ENCODE results near the gene SLC16A6. TPM values are rescaled to one million over a fixed set of nuclear protein-coding genes. Genes with fewer than 3 reads are reported as not detected.
"Not testable (repeated sequence)": the region's sequence is repeated elsewhere in the genome, so short reads cannot be mapped to it uniquely, and the experiment has no call there.

SLC16A6 gene
- total RNA-seq, 1 experiment from 2014 or later, result 0.70 TPM

GRCh38 chr17:68314916-68315535, 24.1 kb upstream of the SLC16A6 start:
- H3F3A ChIP-seq (ENCODE audit: insufficient read depth, low read depth), result peaks cover 78% of the 10 kb centered on the region
- H3K27ac ChIP-seq, result peak overlapping the region; percentile 94
- no peaks in the 10 kb centered on the region for H4K20me1 ChIP-seq (ENCODE audit: insufficient read depth)
- no peaks in the 10 kb centered on the region for H3K9me2 ChIP-seq (ENCODE audit: insufficient read depth)
- H3K36me3 ChIP-seq (ENCODE audit: low read depth), result no peaks in the 10 kb centered on the region
- no peaks in the 10 kb centered on the region for H3K79me2 ChIP-seq (ENCODE audit: low read depth)
- BruUV-seq (replicated peaks), result no TSS peak
- H2AFZ ChIP-seq, result no peak overlapping the region
- H3K4me3 ChIP-seq, result no peak overlapping the region
- H3K4me2 ChIP-seq, result peak overlapping the region; percentile 35
- CTCF ChIA-PET, result no interaction called here
- POLR2A ChIA-PET (ENCODE audit: unreplicated experiment), result interaction anchor here (0.5 to 0.7 kb wide), 2 partner anchors 65 to 110 kb away, joined by 3 to 10 read pairs; no protein-coding TSS in a partner anchor
- peaks cover 76% of the 10 kb centered on the region for H3K4me1 ChIP-seq (replicated peaks; ENCODE audit: insufficient read depth)
- H3K9me3 ChIP-seq (ENCODE audit: insufficient read depth, low read depth), result no peaks in the 10 kb centered on the region
- peak; percentile 45 to 87 for DNase-seq
- no peak for TF ChIP-seq EZH2 (IDR thresholded peaks at IDR 0.05; ENCODE audit: low read depth)
- TF ChIP-seq, protein P1, sequence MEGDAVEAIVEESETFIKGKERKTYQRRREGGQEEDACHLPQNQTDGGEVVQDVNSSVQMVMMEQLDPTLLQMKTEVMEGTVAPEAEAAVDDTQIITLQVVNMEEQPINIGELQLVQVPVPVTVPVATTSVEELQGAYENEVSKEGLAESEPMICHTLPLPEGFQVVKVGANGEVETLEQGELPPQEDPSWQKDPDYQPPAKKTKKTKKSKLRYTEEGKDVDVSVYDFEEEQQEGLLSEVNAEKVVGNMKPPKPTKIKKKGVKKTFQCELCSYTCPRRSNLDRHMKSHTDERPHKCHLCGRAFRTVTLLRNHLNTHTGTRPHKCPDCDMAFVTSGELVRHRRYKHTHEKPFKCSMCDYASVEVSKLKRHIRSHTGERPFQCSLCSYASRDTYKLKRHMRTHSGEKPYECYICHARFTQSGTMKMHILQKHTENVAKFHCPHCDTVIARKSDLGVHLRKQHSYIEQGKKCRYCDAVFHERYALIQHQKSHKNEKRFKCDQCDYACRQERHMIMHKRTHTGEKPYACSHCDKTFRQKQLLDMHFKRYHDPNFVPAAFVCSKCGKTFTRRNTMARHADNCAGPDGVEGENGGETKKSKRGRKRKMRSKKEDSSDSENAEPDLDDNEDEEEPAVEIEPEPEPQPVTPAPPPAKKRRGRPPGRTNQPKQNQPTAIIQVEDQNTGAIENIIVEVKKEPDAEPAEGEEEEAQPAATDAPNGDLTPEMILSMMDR (conservative IDR thresholded peaks at IDR 0.05), result no peak
- H3K27me3 ChIP-seq (ENCODE audit: insufficient read depth, low read depth), result no peaks in the 10 kb centered on the region
- intact Hi-C loops (cut with micrococcal nuclease; ENCODE audit: unreplicated experiment), result loop anchor here (1.0 kb wide), 1 partner anchor 39 kb away; no protein-coding TSS in a partner anchor

GRCh38 chr17:68310152-68310551, 19.2 kb upstream of the SLC16A6 start:
- Histone ChIP-seq H3K9me3 (ENCODE audit: insufficient read depth, low read depth) (no peaks in the 10 kb centered on the region), H2AFZ (no peak overlapping the region), H3K27me3 (ENCODE audit: insufficient read depth, low read depth) (no peaks in the 10 kb centered on the region), H4K20me1 (ENCODE audit: insufficient read depth) (no peaks in the 10 kb centered on the region), H3K27ac (peak overlapping the region; percentile 50), H3K36me3 (ENCODE audit: low read depth) (no peaks in the 10 kb centered on the region), H3K9me2 (ENCODE audit: insufficient read depth) (no peaks in the 10 kb centered on the region), H3K4me3 (no peak overlapping the region), H3K4me1 (replicated peaks; ENCODE audit: insufficient read depth) (peaks cover 59% of the 10 kb centered on the region), H3K79me2 (ENCODE audit: low read depth) (no peaks in the 10 kb centered on the region), H3K4me2 (peak overlapping the region; percentile 46), H3F3A (ENCODE audit: insufficient read depth, low read depth) (peaks cover 49% of the 10 kb centered on the region)
- CTCF ChIA-PET, result interaction anchor here (0.6 kb wide), 1 partner anchor 42 kb away, joined by 8 read pairs; no protein-coding TSS in a partner anchor
- POLR2A ChIA-PET (ENCODE audit: unreplicated experiment), result interaction anchor here (0.6 kb wide), 1 partner anchor 18 kb away, joined by 6 read pairs; no protein-coding TSS in a partner anchor
- TF ChIP-seq, protein P1 (conservative IDR thresholded peaks at IDR 0.05), result no peak
- no peak for TF ChIP-seq EZH2 (IDR thresholded peaks at IDR 0.05; ENCODE audit: low read depth)
- no TSS peak for BruUV-seq (replicated peaks)
- peak in 1 of 2 experiments; percentile 75 for DNase-seq
- intact Hi-C loops (cut with micrococcal nuclease; ENCODE audit: unreplicated experiment), result no loop called here

- H3K36me3 ChIP-seq (ENCODE audit: low read depth); CTCF ChIA-PET; H3K4me2 ChIP-seq; H2AFZ ChIP-seq; intact Hi-C loops (cut with micrococcal nuclease; ENCODE audit: unreplicated experiment); H3K9me2 ChIP-seq (ENCODE audit: insufficient read depth); BruUV-seq (replicated peaks); H3K27ac ChIP-seq; H3K79me2 ChIP-seq (ENCODE audit: low read depth); H4K20me1 ChIP-seq (ENCODE audit: insufficient read depth); DNase-seq; H3K4me3 ChIP-seq; H3K9me3 ChIP-seq (ENCODE audit: insufficient read depth, low read depth); POLR2A ChIA-PET (ENCODE audit: unreplicated experiment); H3K27me3 ChIP-seq (ENCODE audit: insufficient read depth, low read depth): not testable (repeated sequence)
- peaks cover 55% of the 10 kb centered on the region for H3K4me1 ChIP-seq (replicated peaks; ENCODE audit: insufficient read depth)
- peaks cover 40% of the 10 kb centered on the region for H3F3A ChIP-seq (ENCODE audit: insufficient read depth, low read depth)
Observed at GRCh38 chr17:68309066-68309670, 18.2 kb upstream of the SLC16A6 start.

DNA sequence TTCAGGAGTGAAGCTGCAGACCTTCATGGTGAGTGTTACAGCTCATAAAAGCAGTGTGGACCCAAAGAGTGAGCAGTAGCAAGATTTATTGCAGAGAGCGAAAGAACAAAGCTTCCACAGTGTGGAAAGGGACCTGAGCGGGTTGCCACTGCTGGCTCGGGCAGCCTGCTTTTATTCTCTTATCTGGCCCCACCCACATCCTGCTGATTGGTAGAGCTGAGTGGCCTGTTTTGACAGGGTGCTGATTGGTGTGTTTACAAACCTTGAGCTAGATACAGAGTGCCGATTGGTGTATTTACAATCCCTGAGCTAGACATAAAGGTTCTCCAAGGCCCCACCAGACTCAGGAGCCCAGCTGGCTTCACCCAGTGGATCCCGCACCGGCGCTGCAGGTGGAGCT, 17.6 kb upstream of the SLC16A6 start:
- H3K4me2 ChIP-seq; H3K4me3 ChIP-seq; DNase-seq; H3K36me3 ChIP-seq (ENCODE audit: low read depth); H3K9me2 ChIP-seq (ENCODE audit: insufficient read depth); H3K27ac ChIP-seq; H2AFZ ChIP-seq; intact Hi-C loops (cut with micrococcal nuclease; ENCODE audit: unreplicated experiment); H3K79me2 ChIP-seq (ENCODE audit: low read depth); BruUV-seq (replicated peaks); H3K27me3 ChIP-seq (ENCODE audit: insufficient read depth, low read depth); CTCF ChIA-PET; H3K9me3 ChIP-seq (ENCODE audit: insufficient read depth, low read depth); H4K20me1 ChIP-seq (ENCODE audit: insufficient read depth); POLR2A ChIA-PET (ENCODE audit: unreplicated experiment): not testable (repeated sequence)
- Histone ChIP-seq H3K4me1 (replicated peaks; ENCODE audit: insufficient read depth) (peaks cover 49% of the 10 kb centered on the region), H3F3A (ENCODE audit: insufficient read depth, low read depth) (peaks cover 34% of the 10 kb centered on the region)

Measured in PC-9 (cell line).